NCI-H82 treated with DMSO at 0.1 percent for 48 hours (cell line): ENCODE results near the gene DBF4B.
"Not testable (repeated sequence)": the region's sequence is repeated elsewhere in the genome, so short reads cannot be mapped to it uniquely, and the experiment has no call there.

Source experiments
- DNase-seq: peaks from one replicate; lab custom pipeline; 2025; ENCODE audit not compliant: unreplicated experiment; lab: John Stamatoyannopoulos, UW

DBF4B gene, protein sequence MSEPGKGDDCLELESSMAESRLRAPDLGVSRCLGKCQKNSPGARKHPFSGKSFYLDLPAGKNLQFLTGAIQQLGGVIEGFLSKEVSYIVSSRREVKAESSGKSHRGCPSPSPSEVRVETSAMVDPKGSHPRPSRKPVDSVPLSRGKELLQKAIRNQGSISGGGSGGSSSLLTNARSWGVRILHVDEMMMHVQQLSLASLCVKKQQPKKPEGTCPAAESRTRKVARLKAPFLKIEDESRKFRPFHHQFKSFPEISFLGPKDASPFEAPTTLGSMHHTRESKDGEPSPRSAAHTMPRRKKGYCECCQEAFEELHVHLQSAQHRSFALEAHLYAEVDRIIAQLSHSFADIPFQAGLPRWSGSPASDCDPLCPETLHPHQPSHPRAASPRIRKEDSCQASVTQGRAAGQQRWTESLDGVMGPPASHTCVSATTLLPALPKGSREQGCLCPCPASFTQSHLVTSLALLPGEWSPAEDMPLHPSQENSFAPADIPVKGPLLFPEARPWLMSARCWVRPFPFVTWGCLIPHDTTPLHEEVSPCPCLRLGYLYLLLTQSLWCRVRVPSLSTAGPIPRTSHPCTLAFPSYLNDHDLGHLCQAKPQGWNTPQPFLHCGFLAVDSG

DNA sequence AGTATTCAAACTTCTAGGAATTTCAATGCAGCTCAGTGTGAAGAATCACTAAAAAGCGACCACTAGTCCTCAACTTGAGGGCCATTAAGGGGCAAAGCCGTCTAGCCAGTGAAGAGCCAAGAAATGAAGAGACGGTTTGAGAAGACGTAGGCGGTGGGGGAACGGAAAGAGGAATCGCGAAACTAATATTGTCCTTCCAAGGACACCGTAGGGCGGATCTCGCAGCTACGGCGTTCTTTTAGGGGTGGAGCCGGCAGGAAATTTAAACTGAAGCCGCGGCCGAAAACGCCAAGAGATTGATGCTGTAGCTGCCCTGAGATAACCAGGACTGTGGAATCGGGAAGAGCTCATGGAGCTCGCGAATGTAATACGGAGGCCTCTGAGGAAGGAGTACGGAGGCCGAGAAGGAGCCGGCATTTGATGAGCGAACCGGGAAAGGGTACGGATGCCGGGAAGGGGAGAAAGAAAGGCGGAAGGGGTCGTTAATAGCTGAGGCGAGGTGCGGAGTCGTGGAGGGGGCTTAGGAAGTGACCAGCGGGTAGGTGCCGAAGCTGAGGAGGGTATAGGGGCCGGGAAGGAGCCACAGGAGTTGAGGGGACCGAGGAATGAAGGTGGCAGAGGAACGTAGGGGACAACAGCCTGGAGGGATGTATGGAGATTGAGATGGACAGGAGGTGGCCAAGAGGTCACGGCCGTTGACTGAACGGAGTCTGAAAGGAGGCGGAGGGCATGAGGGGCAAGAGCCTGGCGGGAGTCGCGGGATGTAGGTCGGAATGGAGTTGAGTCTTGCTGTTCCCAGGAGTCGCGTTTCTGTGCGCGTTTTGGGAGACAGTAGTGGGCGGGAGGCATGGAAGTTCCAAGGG, at the start of gene DBF4B:
DBF4B (plus strand) TSS at position 265 of the 863 bp plus-strand sequence; CDS start at position 421, 156 bp downstream.
- DNase-seq: peak; percentile 87

DNA sequence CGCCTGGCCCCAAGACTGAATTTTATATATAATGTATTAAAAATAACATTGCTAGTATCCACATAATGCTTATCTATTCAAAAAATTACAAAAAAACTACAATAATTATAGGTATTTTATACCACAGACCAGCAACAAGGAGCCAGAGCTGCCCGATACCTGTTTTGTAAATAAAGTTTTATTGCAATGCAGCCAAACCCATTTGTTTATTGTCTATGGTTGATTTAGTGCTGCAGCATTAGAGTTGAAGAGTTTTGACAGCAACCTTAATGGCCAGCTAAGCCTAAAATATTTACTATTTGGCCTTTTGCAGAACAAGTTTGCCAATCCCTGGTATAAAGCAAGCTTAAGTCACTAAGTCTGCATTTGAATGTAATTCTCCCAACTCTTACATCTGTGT, 46.6 kb upstream of the DBF4B start:
- no peak for DNase-seq

DNA sequence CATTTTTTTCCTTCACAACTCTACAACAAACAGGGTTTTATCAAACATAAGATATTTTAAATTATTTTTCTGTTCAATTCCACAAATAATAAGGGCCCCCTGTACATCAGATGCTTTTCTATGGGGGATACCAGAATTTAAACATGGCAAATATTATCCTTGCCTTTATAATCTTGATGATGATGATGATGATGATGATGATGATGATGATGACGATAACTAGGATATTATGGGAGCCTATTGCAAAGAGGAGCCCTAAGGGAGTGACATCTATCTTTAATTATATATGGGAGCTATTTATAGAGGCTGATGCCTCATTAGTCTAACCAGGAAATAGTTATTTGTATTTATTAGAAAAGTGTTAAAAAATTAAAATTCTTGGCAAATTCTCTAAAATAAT, 45.4 kb upstream of the DBF4B start:
- DNase-seq: no peak

DNA sequence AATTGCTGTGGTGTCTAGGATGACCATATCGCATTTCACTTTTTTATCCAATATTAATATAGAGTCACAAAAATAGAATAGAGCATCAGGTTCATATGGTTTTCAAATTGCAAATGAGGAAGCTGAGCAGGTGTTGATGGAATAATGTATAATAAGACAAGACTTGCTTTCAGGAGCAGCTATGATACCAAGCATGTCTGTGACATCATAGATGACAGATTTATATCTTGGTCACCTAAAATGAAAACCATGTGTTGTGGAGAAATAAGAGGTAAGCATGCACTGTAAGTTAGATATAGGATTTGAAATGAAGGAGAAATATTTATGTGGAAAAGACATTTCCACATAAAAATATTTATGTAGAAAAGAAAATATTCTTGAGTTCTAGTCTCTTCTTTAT, 43.6 kb upstream of the DBF4B start:
- no peak for DNase-seq

DNA sequence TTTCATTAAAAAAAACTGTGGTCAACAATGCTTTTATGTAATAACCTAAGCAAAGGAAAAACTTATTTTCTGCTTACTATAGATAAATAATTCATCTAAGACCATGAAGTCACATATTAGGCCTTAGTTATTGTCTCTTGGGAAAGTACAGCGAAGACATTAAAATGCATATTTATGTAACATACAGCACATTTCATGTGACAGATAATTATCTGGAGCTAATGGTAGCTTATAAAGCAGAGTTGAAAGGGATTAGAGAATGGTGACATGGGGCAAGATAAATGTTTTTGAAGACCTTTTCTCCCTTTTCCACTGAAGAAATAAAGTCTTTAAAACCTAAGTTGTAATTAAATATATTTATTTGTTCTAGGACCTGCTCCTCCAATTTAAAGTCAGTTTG, 42.5 kb upstream of the DBF4B start:
- no peak for DNase-seq

DNA sequence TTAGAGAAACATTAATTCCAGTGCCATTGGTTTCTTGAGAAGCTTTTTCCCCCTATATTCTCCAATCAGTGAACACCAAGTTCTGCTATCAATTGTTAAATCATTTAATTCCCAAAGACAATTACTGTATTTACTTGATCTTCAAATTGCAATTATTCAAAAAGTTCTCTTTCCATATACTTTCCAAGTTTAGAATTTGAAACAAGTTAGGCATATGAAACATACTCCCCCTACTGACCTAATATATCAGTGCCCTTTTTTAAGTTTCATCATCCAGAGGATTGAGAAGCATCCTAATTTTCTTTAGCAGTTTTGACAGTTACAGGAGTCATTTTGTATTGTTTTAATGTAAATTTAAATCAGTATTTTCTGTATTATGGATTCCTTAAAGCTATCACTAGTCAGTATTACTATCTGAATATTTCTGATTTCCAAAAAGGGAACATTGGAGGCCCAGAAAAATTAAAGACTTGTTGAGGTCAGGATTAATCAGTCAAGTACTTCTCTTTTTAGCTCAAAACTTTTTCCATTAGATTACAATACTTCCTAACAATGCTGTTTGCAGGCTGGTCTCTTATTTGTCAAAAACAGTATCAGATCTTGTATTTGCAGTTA, 35.9 kb upstream of the DBF4B start:
- peak; percentile 10 for DNase-seq

DNA sequence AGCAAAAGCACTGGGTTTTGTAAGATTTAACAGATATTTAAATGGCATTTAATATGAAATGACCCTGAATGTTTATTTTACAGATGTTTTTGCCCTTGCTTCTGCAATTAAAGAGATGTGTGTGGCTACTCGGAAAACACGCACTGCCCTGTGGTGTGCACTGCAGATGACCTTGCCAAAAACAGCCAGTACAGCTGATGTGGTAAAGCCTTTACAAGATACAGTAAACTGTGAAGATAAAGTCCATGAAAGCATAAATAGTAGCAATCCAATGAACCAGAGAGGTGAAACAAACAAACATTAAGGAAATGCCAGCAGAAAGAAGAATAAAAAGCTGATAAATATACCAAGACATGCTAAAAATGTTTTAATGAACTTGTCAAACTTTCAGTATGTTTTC, 34.6 kb upstream of the DBF4B start:
- no peak for DNase-seq

DNA sequence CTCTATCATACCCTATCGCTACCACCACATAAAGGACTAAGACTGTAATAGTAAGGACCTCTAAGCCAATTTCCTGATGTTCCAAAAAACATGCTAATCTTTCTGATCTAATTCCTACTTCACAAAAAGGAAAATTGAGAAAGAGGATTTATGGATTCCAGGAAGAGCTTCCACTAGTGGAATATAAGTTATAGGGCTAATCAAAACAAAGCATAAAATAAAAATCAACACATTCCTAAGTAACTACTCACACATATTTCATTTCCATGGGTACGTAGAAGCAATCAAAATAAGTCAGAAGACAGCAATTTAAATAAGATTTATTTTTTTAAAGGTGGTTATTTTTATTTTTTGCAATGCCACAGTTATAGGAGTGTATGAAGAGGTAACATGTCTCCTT, 31.3 kb upstream of the DBF4B start:
- no peak for DNase-seq

DNA sequence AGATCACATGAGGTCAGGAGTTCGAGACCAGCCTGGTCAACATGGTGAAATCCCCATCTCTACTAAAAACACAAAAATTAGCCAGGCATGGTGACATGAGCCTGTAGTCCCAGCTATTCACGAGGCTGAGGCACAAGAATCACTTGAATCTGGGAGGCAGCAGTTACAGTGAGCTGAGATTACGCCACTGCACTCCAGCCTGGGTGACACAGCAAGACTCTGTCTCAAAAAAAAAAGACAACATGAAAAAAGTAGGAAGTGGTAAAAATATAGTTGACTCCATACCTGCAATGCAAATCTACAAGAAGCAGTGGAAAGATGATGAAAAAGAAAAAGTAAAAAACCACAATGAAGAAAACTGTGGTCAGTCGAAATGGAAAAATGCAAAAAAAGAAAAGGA, 25.2 kb upstream of the DBF4B start:
- DNase-seq: not testable (repeated sequence)

DNA sequence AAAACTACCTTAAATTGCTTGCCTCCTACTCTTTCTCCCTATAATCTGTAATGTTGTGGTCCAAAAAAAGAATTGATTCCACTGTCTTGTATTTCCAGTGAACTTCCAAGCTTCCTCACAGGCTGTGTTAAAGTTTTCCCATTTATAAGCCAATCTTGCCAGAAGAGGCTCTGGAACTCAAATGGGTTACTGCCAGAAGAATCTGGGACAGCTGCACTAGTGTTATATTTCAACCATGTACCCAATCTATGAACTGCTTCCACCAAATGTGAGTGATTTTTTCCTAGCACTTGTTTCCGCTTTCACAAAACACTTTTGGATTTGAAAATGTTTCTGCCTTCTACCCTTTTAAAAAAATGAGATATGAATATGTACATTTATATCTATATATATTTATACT, 20.7 kb upstream of the DBF4B start:
- DNase-seq: no peak

DNA sequence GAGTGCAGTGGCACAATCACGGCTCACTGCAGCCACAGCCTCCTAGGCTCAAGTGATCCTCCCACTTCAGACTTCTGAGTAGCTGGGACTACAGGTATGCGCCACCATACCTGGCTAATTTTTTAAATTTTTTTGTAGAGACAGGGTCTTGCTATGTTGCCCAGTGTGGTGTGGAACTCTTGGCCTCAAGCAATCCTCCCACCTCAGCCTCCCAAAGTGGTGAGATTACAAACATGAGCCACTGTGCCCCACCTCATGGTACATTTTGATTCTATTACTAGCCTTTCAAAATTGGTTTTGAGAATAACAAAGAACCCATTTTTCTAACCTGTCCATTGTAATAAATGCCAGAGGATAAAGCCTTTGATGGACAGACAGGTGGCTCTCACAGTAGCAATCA, 20.3 kb upstream of the DBF4B start:
- DNase-seq: no peak

DNA sequence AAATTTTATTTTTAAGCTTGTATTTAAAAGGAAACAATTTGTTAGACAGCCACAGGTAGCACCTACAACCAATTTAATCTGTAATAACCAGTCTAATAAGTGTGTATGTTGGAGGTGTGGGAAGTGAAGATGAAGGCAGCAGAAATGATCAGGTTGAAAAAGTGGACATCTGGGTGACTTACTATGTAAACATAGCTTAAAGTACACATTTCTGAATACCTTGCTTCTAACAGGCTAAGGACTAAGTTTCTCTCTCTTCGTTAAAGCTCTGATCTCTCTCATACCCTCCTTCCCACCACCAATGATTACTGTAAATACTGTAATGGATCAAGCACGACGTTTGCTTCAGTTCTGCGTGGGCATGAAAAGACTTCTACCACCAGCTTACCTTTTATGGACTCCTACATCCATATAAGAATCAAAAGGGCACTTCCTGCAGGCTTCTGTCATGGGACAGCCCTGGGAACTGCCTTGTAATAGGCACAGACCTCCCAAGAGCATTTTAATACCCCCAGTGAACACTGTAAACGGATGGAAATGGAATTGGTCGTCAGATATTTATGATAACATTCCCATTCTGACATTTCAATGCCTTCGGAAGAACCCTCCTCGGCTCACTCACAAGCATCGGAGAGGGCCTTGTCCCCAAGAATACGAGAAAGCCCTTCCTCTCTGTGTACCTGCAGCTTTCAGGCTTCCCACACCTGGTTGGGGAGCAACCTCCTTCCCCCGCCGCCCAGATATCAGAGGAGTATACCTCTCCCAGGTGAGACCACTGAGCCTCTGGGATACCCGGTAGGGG, 19.6 kb upstream of the DBF4B start:
- DNase-seq: no peak

DNA sequence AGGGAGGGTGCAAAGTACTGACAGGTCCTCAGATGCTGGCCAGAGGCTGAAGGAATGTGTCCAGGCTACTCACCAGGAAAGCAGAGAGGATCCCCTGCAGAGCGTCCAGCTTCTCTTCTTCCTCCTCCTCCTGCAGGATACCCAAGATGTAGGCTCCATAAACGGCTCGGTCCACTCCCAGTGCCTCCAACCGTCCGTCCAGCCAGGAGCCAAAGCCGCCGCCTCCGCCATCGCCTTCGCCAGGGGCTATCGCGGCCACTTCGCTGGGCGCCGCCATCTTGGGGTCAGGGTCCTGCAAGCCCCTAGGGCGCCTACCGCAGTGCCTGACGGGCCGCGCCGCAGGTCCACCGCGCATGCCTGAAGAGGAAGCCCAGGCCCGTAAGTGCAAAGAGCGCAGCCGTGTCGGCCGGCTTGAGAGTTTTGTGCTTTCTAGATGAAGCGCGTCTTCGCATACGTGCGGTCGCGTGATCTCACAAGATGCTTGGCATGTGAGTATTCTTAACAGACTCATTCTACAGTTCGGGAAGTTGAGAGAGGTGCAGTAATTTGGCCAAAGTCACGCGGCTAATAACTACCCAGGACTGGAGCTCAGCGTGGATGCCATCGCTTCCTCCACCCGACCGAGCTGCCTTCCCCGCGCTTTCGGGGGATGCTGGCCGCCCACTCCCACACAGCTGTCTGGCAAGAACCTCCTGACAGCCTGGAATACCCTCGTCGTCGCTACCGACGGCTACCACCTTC, 18.8 kb upstream of the DBF4B start, which contains the start of gene CCDC43:
CCDC43 (minus strand) TSS at position 300 of the 741 bp plus-strand sequence; CDS start at position 277, 23 bp downstream.
- DNase-seq: peak; percentile 80

DNA sequence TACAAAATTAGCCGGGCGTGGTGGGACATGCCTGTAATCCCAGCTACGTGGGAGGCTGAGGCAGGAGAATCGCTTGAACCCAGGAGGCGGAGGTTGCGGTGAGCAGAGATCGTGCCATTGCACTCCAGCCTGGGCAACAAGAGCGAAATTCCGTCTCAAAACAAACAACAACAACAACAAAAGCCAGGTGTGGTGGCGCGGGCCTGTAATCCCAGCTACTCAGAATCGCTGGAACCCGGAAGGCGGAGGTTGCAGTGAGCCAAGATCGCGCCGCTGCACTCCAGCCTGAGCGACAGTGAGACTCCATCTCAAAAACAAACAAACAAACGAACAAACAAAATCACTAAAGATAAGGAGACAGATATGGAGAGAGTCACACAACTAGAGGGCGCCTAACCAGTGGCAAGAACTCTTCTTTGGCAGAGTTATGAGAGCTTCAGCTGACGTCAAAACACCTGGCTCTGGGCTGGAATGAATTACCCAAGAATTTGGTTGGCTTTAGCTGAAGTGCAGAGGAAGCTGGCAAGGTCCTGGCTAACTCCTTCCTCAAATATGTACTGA, 17.6 kb upstream of the DBF4B start:
- DNase-seq: not testable (repeated sequence)

DNA sequence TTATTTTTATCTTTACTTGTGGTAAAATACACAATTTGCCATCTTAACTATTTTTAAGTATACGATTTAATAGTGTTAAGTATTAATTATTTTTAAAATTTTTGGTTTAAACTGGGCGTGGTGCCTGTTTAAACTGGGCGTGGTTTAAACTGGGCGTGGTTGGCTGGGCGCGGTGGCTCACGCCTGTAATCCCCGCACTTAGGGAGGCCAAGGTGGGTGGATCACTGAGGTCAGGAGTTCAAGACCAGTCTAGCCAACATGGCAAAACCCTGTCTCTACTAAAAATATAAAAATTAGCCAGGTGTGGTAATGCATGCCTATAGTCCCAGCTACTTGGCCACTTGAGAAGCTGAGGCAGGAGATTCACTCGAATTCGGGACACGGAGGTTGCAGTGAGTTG, 14.9 kb upstream of the DBF4B start:
- no peak for DNase-seq

DNA sequence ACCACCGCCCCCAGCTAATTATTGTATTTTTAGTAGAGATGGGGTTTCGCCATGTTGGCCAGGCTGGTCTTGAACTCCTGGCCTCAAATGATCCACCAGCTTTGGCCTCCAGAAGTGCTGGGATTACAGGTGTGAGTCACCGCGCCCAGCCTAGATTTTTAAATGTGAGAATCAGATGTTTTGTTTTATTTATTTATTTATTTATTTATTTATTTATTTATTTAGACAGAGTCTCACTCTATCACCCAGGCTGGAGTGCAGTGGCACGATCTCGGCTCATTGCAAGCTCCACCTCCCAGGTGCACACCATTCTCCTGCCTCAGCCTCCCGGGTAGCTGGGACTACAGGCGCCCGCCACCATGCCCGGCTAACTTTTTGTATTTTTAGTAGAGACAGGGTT, 8.2 kb upstream of the DBF4B start:
- DNase-seq: not testable (repeated sequence)

DNA sequence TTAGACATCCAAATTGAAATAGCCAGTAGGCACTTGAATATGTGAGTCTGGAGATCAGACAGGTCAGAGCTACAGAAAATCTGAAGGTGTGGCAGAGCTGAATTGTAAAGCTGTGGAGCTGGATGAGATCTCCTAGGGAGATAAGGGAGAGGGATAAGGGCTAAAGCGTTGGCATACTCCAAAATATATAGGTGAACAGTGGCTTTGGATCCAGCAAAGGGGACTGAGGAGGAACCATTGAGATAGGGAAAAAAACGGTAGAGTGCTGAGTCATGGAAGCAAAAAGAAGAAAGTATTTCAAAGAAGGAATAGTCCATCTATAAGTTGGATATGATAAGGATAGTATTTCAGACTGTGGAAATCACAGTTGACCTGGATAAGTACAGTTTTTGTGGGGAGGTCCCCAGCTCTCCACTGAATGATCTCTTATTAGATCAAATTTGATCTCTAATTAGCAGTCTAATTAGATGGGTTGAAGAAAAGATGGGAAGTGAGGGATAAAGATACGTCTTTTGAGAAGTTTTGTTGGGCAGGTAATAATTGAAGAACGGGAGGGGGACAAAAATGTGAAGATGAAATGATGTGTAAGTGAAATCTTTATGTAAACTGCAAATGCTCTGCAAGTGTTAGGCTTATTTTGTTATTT, 587 bp upstream of the DBF4B start:
- DNase-seq: no peak

DNA sequence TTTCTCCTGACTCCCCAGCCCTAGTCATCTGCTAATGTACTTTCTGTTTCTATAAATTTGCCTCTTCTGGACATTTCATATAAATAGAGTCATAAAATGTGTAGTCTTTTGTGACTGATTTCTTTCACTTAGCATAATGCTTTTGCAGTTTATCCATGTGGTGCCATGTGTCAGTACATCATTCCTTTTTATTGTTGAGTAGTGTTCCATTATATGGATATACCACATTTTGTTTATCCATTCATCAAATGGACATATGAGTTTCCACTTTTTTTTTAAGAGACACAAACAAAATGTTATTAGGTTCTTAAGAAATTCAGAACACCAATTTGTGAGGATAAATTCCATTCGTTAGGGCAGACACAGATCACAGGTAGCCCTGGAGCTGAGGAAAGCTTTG, 11.0 kb downstream of the DBF4B start:
- DNase-seq: no peak

DNA sequence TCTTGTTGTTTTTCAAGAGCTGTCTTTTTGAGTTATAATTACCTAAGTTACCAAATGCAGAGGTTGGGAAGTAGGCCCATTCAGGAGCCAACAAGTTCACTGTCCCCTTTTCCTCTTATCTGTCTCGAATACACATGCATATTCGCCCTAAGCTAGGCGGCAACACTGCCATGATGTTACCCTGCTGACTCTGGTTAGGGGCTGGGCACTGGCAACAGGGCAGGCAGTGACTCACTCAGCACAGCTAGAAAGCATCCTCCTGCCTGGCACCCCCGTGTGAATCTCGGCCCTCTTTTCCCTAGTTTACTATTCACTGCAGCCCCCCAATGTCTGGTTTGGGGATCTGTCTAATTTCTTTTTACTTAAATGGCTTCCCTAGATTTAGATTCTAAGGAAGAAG, 13.8 kb downstream of the DBF4B start:
- no peak for DNase-seq
